ENCODE results near the gene PANX1. TPM values are rescaled to one million over a fixed set of nuclear protein-coding genes. Genes with fewer than 3 reads are reported as not detected.
A peak's percentile ranks its signal among the peaks of the same experiment; 100 is the strongest.

PANX1 gene
- total and polyA plus RNA-seq, 2 experiments from 2014 or later: 25.1 to 58.1 TPM

- DNase-seq (ENCODE audit: low spot score): no peak
- no peak overlapping the region for H3K4me3 ChIP-seq
- peaks cover 72% of the 10 kb centered on the region for H3K4me1 ChIP-seq (ENCODE audit: insufficient read depth)
- no peak overlapping the region for H3K4me2 ChIP-seq
- H4K20me1 ChIP-seq (ENCODE audit: insufficient read depth, poor library complexity, severe bottlenecking): peaks cover 49% of the 10 kb centered on the region
- no peaks in the 10 kb centered on the region for H3K9me3 ChIP-seq (ENCODE audit: low read depth)
- no peaks in the 10 kb centered on the region for H3K27me3 ChIP-seq
- no peak for TF ChIP-seq EZH2phosphoT487 (IDR thresholded peaks at IDR 0.05; ENCODE audit: low read depth, severe bottlenecking, unreplicated experiment)
- no peak for TF ChIP-seq EZH2 (IDR thresholded peaks at IDR 0.05; ENCODE audit: borderline replicate concordance)
- no peak for TF ChIP-seq CTCF (IDR thresholded peaks at IDR 0.05; ENCODE audit: poor library complexity)
- H2AFZ ChIP-seq: no peak overlapping the region
- no peaks in the 10 kb centered on the region for H3K36me3 ChIP-seq (replicated peaks; ENCODE audit: insufficient read depth, low read depth)
- peaks cover 81% of the 10 kb centered on the region for H3K79me2 ChIP-seq
- H3K9me2 ChIP-seq (replicated peaks; ENCODE audit: insufficient read depth): no peaks in the 10 kb centered on the region
- WGBS (ENCODE audit: low lambda C conversion rate, missing lambda C conversion rate): 89% methylated on average over 3 of the region's 3 CpGs
- peak overlapping the region; percentile 75 for H3K27ac ChIP-seq
Measured at GRCh38 chr11:94150056-94150455, 21.4 kb downstream of the PANX1 start.

- Histone ChIP-seq H3K27me3 (no peaks in the 10 kb centered on the region), H3K36me3 (replicated peaks; ENCODE audit: insufficient read depth, low read depth) (no peaks in the 10 kb centered on the region), H2AFZ (no peak overlapping the region), H3K79me2 (peaks cover 81% of the 10 kb centered on the region), H4K20me1 (ENCODE audit: insufficient read depth, poor library complexity, severe bottlenecking) (peaks cover 44% of the 10 kb centered on the region), H3K4me3 (no peak overlapping the region), H3K9me3 (ENCODE audit: low read depth) (no peaks in the 10 kb centered on the region), H3K27ac (peak overlapping the region; percentile 86), H3K4me2 (peak overlapping the region; percentile 4), H3K9me2 (replicated peaks; ENCODE audit: insufficient read depth) (no peaks in the 10 kb centered on the region), H3K4me1 (ENCODE audit: insufficient read depth) (peaks cover 62% of the 10 kb centered on the region)
- TF ChIP-seq EZH2 (IDR thresholded peaks at IDR 0.05; ENCODE audit: borderline replicate concordance): no peak
- TF ChIP-seq EZH2phosphoT487 (IDR thresholded peaks at IDR 0.05; ENCODE audit: low read depth, severe bottlenecking, unreplicated experiment): no peak
- no peak for TF ChIP-seq CTCF (IDR thresholded peaks at IDR 0.05; ENCODE audit: poor library complexity)
- DNase-seq (ENCODE audit: low spot score): peak; percentile 49
- WGBS (ENCODE audit: low lambda C conversion rate, missing lambda C conversion rate): 80% methylated on average over 4 of the region's 4 CpGs
Measured at GRCh38 chr11:94150704-94151685, 22.4 kb downstream of the PANX1 start.

- Histone ChIP-seq H3K4me1 (ENCODE audit: insufficient read depth) (peaks cover 57% of the 10 kb centered on the region), H3K36me3 (replicated peaks; ENCODE audit: insufficient read depth, low read depth) (no peaks in the 10 kb centered on the region), H3K4me2 (peak overlapping the region; percentile 59), H2AFZ (no peak overlapping the region), H4K20me1 (ENCODE audit: insufficient read depth, poor library complexity, severe bottlenecking) (peaks cover 37% of the 10 kb centered on the region), H3K4me3 (no peak overlapping the region), H3K27ac (peak overlapping the region; percentile 86), H3K9me3 (ENCODE audit: low read depth) (no peaks in the 10 kb centered on the region), H3K79me2 (peaks cover 78% of the 10 kb centered on the region), H3K27me3 (no peaks in the 10 kb centered on the region), H3K9me2 (replicated peaks; ENCODE audit: insufficient read depth) (no peaks in the 10 kb centered on the region)
- TF ChIP-seq EZH2 (IDR thresholded peaks at IDR 0.05; ENCODE audit: borderline replicate concordance) (no peak), CTCF (IDR thresholded peaks at IDR 0.05; ENCODE audit: poor library complexity) (no peak), EZH2phosphoT487 (IDR thresholded peaks at IDR 0.05; ENCODE audit: low read depth, severe bottlenecking, unreplicated experiment) (no peak)
- peak; percentile 84 for DNase-seq (ENCODE audit: low spot score)
- WGBS (ENCODE audit: low lambda C conversion rate, missing lambda C conversion rate): 80% methylated on average over 6 of the region's 6 CpGs
Measured at GRCh38 chr11:94151903-94152677, 23.4 kb downstream of the PANX1 start.
